Measurements from ENCODE around the gene B4GALT2.

B4GALT2 gene

DNA sequence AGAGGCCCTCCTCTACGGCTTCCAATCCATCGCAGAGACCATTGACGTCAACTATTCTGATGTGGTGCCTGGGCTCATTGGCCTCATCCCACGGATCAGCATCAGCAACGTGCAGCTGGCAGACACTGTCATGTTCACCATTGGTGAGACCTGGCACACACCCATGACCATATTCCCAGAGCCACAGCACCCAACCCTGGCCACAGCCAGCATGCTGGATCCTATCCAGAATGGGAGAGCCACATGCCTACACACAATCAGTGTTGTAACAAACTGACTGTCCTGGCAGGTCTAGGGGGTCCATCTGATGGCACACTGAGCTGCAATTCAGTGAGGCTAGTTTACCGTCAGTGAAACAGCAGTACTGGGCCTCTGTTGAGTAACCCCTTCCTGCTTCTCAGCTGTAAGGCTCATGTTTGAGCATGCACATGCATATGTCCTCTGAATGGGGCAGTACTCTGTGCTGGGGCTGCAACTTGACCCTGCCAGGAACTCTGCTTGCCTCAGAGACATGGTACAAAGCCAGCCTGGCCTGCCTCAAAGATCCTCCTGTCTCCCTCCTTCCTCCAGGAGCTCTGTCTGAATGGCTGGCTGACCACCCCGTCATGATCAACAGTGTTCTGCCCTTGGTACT is 21.5 kb upstream of the B4GALT2 start:
- no peak for DNase-seq (ENCODE audit: low spot score)
- TF ChIP-seq, protein P1, sequence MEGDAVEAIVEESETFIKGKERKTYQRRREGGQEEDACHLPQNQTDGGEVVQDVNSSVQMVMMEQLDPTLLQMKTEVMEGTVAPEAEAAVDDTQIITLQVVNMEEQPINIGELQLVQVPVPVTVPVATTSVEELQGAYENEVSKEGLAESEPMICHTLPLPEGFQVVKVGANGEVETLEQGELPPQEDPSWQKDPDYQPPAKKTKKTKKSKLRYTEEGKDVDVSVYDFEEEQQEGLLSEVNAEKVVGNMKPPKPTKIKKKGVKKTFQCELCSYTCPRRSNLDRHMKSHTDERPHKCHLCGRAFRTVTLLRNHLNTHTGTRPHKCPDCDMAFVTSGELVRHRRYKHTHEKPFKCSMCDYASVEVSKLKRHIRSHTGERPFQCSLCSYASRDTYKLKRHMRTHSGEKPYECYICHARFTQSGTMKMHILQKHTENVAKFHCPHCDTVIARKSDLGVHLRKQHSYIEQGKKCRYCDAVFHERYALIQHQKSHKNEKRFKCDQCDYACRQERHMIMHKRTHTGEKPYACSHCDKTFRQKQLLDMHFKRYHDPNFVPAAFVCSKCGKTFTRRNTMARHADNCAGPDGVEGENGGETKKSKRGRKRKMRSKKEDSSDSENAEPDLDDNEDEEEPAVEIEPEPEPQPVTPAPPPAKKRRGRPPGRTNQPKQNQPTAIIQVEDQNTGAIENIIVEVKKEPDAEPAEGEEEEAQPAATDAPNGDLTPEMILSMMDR (IDR thresholded peaks at IDR 0.05; ENCODE audit: extremely low read depth, missing control alignments), result no peak

DNA sequence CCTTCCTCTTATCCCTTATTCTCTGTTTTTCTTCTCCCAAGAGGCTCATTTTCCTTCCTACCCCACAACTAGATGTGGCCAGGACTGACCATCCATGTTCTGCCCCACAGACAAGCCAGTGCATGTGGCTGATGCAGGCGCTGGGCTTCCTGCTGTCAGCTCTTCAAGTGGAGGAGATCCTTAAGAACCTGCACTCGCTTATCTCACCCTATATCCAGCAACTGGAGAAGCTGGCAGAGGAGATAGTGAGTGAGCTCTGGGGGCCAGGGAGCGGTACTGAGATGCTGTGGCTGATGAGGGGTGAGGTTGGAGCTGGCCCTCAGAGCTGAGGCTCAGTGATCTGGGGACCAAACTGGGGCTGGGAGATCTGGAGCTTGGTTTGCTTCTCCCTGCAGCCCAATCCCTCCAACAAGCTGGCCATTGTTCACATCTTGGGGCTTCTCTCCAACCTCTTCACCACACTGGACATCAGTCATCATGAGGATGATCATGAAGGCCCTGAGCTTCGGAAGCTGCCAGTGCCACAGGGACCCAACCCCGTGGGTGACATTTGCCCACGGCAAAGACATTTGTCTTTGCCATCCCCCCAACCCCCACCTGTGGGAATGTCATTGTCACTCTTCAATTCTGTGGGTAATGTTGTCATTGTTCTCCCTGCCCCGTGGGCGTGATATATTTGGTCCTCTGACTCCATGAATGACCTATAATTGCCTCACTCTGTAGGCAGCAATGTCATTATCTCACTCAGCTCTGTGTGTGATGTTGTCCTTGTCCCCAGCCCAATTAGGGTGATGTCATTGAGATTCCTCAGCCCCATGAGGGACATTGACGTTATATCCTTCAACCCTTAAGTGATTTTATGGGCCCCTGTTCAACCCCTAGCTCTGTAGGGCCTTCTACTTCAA is 20.4 kb upstream of the B4GALT2 start:
- TF ChIP-seq, protein P1 (IDR thresholded peaks at IDR 0.05; ENCODE audit: extremely low read depth, missing control alignments), result no peak
- DNase-seq (ENCODE audit: low spot score), result no peak

- no peak for DNase-seq (ENCODE audit: low spot score)
- TF ChIP-seq, protein P1 (IDR thresholded peaks at IDR 0.05; ENCODE audit: extremely low read depth, missing control alignments), result no peak
Measured at GRCh38 chr1:43960798-43961197, 18.2 kb upstream of the B4GALT2 start.

GRCh38 chr1:43961692-43962091 is 17.3 kb upstream of the B4GALT2 start:
- no peak for DNase-seq (ENCODE audit: low spot score)

GRCh38 chr1:43962324-43962723 is 16.7 kb upstream of the B4GALT2 start:
- no peak for DNase-seq (ENCODE audit: low spot score)
- TF ChIP-seq, protein P1 (IDR thresholded peaks at IDR 0.05; ENCODE audit: extremely low read depth, missing control alignments), result no peak

More at GRCh38 chr1:43961692-43962091, 17.3 kb upstream of the B4GALT2 start:
- TF ChIP-seq, protein P1 (IDR thresholded peaks at IDR 0.05; ENCODE audit: extremely low read depth, missing control alignments), result no peak

- TF ChIP-seq, protein P1 (IDR thresholded peaks at IDR 0.05; ENCODE audit: extremely low read depth, missing control alignments), result no peak
- DNase-seq (ENCODE audit: low spot score), result no peak
Measured at GRCh38 chr1:43963006-43963405, 16.0 kb upstream of the B4GALT2 start.

DNA sequence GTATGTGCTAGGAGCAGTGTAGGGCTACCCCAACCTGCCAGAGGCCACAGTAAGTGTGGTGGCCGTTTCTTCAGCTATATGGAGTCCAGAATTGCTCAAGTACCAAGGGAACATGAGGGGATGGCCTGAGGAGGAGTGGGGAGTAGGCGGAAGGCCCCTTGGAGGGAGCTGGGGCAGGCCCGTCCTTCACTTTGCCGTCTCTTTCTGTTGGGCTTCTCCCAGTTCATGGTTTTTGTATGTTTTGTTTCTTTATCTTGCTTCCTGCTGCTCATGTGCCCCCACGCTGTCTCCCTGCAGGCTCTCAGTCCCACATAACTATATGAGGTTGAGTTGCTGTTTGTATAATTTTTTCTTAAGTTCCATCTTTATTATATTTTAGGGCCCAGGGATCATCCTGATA is 15.1 kb upstream of the B4GALT2 start:
- no peak for DNase-seq (ENCODE audit: low spot score)
- TF ChIP-seq, protein P1 (IDR thresholded peaks at IDR 0.05; ENCODE audit: extremely low read depth, missing control alignments), result no peak

Data from GM20000 (cell line).